ENCODE measurements around the gene PIBF1.
"Not testable (repeated sequence)": the region's sequence is repeated elsewhere in the genome, so short reads cannot be mapped to it uniquely, and the experiment has no call there.

DNA sequence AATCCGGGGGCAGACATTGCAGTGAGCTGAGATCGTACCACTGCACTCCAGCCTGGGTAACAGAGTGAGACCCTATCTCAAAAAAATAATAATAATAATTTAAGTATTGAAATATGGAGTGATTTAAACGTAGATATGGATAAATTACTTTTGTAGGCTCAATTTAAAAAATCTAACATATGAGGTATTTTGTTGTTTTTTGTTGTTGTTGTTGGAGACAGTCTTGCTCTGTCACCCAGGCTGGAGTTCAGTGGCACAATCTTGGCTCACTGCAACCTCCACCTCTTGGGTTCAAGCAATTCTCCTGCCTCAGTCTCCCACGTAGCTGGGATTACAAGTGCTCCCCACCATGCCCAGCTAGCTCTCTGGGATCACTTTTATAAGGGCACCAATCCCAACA is 2.7 kb downstream of the PIBF1 start:
- not testable (repeated sequence) for TF ChIP-seq POLR2A, POLR2AphosphoS5, EP300 (IDR thresholded peaks at IDR 0.05)
- TF ChIP-seq, protein P1, sequence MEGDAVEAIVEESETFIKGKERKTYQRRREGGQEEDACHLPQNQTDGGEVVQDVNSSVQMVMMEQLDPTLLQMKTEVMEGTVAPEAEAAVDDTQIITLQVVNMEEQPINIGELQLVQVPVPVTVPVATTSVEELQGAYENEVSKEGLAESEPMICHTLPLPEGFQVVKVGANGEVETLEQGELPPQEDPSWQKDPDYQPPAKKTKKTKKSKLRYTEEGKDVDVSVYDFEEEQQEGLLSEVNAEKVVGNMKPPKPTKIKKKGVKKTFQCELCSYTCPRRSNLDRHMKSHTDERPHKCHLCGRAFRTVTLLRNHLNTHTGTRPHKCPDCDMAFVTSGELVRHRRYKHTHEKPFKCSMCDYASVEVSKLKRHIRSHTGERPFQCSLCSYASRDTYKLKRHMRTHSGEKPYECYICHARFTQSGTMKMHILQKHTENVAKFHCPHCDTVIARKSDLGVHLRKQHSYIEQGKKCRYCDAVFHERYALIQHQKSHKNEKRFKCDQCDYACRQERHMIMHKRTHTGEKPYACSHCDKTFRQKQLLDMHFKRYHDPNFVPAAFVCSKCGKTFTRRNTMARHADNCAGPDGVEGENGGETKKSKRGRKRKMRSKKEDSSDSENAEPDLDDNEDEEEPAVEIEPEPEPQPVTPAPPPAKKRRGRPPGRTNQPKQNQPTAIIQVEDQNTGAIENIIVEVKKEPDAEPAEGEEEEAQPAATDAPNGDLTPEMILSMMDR (IDR thresholded peaks at IDR 0.05), result not testable (repeated sequence)

Data from suprapubic skin (tissue), 4 donors.